Tibial nerve (tissue), 4 donors: ENCODE measurements around the gene CAPN15. TPM values are rescaled to one million over a fixed set of nuclear protein-coding genes. Genes with fewer than 3 reads are reported as not detected.

Experiments used
- DNase-seq, 2 donors: peaks; one replicate each; pipeline ENCODE4 v3.0.0-alpha.2; 2019; ENCODE audit warnings: low spot score in 2 of 2
- H3K27ac ChIP-seq, 4 donors: fragments of 200-600 bp; sonication (generic) in 3 of 4; one replicate each; pipeline ENCODE4 v1.5.1; 2017 to 2019; ENCODE audit warnings: mild to moderate bottlenecking in 1 of 4
- H3K27me3 ChIP-seq, 2 donors: fragments of 200-600 bp; sonication (generic) in 1 of 2; one replicate each; pipeline versions ENCODE4 v1.5.1 to v1.6.0; 2017 to 2019
- H3K36me3 ChIP-seq, 3 donors: fragments of 200-600 bp; sonication (generic); one replicate each; pipeline ENCODE4 v1.5.1; 2018 to 2019
- H3K4me1 ChIP-seq, 4 donors: fragments of 200-600 bp; sonication (generic) in 3 of 4; one replicate each; pipeline ENCODE4 v1.5.1; 2017 to 2019
- H3K4me3 ChIP-seq, 4 donors: fragments of 200-600 bp; sonication (generic) in 3 of 4; one replicate each; pipeline ENCODE4 v1.5.1; 2017 to 2019; ENCODE audit warnings: mild to moderate bottlenecking in 1 of 4, moderate library complexity in 1 of 4
- H3K9me3 ChIP-seq, 4 donors: fragments of 200-600 bp; sonication (generic) in 3 of 4; one replicate each; pipeline ENCODE4 v1.5.1; 2017 to 2019
- EP300 ChIP-seq, 2 donors: sonication (generic); formaldehyde crosslinking; IDR thresholded peaks; one replicate each; pipeline ENCODE4 v1.6.1; 2017; ENCODE audit warnings: antibody characterized with exemption in 2 of 2, mild to moderate bottlenecking in 1 of 2
- POLR2A ChIP-seq, 2 donors: fragments of 450-650 bp; IDR thresholded peaks; one replicate each; pipeline ENCODE4 v1.6.1; 2017; ENCODE audit warnings: antibody characterized with exemption in 2 of 2, mild to moderate bottlenecking in 2 of 2, moderate library complexity in 2 of 2
- WGBS, 2 donors: methylation state at CpG; one replicate each; pipeline ENCODE4 v1.1.5; 2018; 5-methylcytosine and 5-hydroxymethylcytosine counted together
- small RNA-seq: library from RNA; depleted of rRNA; stranded (forward); fragments of <200 nt; gene quantifications from one replicate; pipeline ENCODE3, GENCODE V24; 2016
- total RNA-seq, 4 donors: library from RNA; depleted of rRNA; stranded (reverse); fragments of >200 nt; gene quantifications; one replicate each; pipeline ENCODE4 v1.1.0, GENCODE V29; 2016
- TF ChIP-seq, protein P1 (sequence below), 5 experiments: fragments of 200-600 bp in 3 of 5; fragments of 450-650 bp in 2 of 5; sonication (generic) in 3 of 5; IDR thresholded peaks; one replicate each; pipeline ENCODE4 v1.5.1; 2016 to 2019; ENCODE audit warnings: antibody characterized with exemption in 5 of 5, mild to moderate bottlenecking in 3 of 5, moderate library complexity in 2 of 5

Gene CAPN15
- total RNA-seq, 4 donors from 2014 or later: 19.0 to 91.5 (median 52.5) TPM

DNA sequence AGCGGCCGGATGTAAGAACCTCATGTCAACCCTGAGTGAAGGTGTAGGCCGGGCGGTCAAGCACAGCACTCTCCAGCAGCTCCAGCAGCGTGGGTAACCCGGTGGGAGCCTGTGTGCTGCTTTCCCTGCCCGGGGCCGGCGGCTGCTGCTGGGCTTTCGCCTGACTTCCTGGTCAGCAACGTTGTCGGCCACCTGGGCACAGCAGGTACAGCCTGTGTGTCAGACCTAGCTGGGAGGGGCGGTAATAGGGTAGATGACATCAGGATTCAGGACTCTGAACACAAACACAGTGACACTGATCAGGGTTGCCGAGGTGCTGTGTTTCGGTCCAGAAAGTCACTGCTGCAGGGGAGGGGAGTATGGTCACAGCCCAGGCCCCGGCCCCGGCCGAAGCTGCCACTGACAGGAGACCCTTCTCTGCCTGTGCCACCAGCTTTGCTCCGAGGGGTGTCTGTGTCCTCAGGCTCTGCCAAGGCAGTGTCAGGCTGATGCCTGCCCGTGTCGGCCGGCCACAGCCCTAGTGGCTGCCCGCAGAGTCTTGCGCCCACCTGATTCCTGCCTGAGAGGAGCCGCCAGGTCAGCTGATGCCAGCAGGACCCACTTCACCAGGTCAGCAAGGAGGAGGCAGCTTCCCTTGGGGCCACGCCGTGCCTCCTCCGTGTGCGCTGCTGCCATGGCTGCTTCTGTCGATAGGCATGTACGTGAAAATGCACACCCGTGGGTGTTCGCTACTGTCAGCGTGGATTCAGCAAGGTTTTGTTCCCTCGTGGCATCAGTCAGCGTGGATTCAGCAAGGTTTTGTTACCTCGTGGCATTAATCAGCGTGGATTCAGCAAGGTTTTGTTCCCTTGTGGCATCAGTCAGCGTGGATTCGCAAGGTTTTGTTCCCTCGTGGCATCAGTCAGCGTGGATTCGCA is 71.6 kb downstream of the CAPN15 start:
- 95 to 97% methylated on average over 36 to 41 of the region's 43 CpGs for WGBS, 2 donors
- no peak for DNase-seq
- TF ChIP-seq EP300 (IDR thresholded peaks at IDR 0.05): no peak
- TF ChIP-seq, protein P1, sequence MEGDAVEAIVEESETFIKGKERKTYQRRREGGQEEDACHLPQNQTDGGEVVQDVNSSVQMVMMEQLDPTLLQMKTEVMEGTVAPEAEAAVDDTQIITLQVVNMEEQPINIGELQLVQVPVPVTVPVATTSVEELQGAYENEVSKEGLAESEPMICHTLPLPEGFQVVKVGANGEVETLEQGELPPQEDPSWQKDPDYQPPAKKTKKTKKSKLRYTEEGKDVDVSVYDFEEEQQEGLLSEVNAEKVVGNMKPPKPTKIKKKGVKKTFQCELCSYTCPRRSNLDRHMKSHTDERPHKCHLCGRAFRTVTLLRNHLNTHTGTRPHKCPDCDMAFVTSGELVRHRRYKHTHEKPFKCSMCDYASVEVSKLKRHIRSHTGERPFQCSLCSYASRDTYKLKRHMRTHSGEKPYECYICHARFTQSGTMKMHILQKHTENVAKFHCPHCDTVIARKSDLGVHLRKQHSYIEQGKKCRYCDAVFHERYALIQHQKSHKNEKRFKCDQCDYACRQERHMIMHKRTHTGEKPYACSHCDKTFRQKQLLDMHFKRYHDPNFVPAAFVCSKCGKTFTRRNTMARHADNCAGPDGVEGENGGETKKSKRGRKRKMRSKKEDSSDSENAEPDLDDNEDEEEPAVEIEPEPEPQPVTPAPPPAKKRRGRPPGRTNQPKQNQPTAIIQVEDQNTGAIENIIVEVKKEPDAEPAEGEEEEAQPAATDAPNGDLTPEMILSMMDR (IDR thresholded peaks at IDR 0.05): no peak
- TF ChIP-seq POLR2A (IDR thresholded peaks at IDR 0.05): no peak

DNA sequence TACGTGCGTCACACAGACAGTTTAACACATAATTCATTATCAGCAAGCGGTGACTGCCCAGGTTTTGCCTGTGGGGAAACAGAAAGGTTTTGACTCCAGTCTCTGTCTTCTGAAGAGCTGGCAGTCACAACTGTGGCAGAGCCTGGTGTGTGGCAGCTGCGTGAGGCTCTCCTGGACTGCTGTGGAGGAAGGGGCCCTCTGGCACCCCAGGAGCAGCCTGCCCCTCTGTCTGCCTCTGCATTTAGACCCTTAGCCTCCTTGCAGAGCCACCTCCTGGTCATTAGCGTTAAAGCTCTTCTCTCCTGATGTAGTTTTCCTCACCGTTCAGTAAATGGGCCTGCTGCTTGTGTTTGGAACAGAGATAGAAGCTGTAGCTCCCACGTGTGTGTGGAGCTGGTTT is 73.3 kb downstream of the CAPN15 start:
- no peak overlapping the region for H3K27ac ChIP-seq
- no peaks in the 10 kb centered on the region for H3K27me3 ChIP-seq
- DNase-seq: no peak
- TF ChIP-seq POLR2A (IDR thresholded peaks at IDR 0.05): no peak
- no peaks in the 10 kb centered on the region for H3K4me1 ChIP-seq
- WGBS, 2 donors: 54 to 61% methylated on average over 7 of the region's 7 CpGs
- no peak overlapping the region for H3K4me3 ChIP-seq
- peaks cover 0 to 34% (median 4%) of the 10 kb centered on the region in 3 donors for H3K36me3 ChIP-seq
- H3K9me3 ChIP-seq: no peaks in the 10 kb centered on the region

More for the DNA sequence above, 71.6 kb downstream of the CAPN15 start:
- H3K4me3 ChIP-seq: no peak overlapping the region
- H3K27ac ChIP-seq: no peak overlapping the region
- peaks cover 0 to 13% (median 0%) of the 10 kb centered on the region in 4 donors for H3K4me1 ChIP-seq
- H3K36me3 ChIP-seq: peaks cover 0 to 41% (median 4%) of the 10 kb centered on the region in 3 donors
- H3K27me3 ChIP-seq: no peaks in the 10 kb centered on the region
- no peaks in the 10 kb centered on the region for H3K9me3 ChIP-seq

DNA sequence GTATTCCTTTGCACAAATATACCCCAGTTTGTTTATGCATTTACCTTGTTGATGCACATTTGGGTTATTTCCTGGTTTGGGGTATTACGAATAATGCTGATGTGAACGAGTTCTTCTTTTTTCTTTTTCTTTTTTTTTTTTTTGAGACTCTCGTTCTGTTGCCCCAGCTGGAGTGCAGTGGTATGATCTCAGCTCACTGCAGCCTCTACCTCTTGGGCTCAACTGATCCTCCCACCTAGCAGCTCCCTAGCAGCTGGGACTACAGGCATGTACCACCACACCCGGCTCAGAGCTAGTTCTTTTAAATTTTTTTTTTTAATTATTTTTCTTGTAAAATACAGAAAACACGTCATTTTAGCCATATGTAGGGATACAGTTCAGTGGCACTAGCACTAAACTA is 76.4 kb downstream of the CAPN15 start:
- TF ChIP-seq EP300 (IDR thresholded peaks at IDR 0.05): no peak
- TF ChIP-seq POLR2A (IDR thresholded peaks at IDR 0.05): no peak
- TF ChIP-seq, protein P1 (IDR thresholded peaks at IDR 0.05): no peak
- no peak for DNase-seq
- Histone ChIP-seq H3K36me3 (peaks cover 0 to 16% (median 4%) of the 10 kb centered on the region in 3 donors), H3K9me3 (no peaks in the 10 kb centered on the region), H3K27ac (no peak overlapping the region), H3K27me3 (no peaks in the 10 kb centered on the region), H3K4me3 (no peak overlapping the region), H3K4me1 (peaks cover 0 to 2% (median 0%) of the 10 kb centered on the region in 4 donors)
- WGBS, 2 donors: 75 to 77% methylated on average over 5 of the region's 5 CpGs

Small RNAs within 50 kb of the gene (small RNA-seq; reads per million reads assigned to genes)
- gene MIR3176: 0.47 reads per million
- gene MIR5587: not detected
- not detected for gene Z98883.1

Other genes with a start within 250 kb of the CAPN15 start
- not detected for gene ARHGDIG, start 247.1 kb upstream of the CAPN15 start, total RNA-seq
- 1 to 10 TPM; 3.3 to 8.8 (median 3.7) TPM for gene PDIA2, start 244.5 kb upstream of the CAPN15 start, total RNA-seq
- gene AXIN1, start 175.0 kb upstream of the CAPN15 start, total RNA-seq: 10 to 100 TPM; 23.4 to 37.1 (median 25.0) TPM
- 10 to 100 TPM; 45.1 to 79.5 (median 65.3) TPM for gene MRPL28, start 157.2 kb upstream of the CAPN15 start, total RNA-seq
- gene PGAP6, start 145.7 kb upstream of the CAPN15 start, total RNA-seq: 10 to 100 TPM; 22.7 to 69.3 (median 36.7) TPM
- gene NME4, start 130.5 kb upstream of the CAPN15 start, total RNA-seq: 10 to 100 TPM; 26.7 to 99.6 (median 47.8) TPM
- gene DECR2, start 125.8 kb upstream of the CAPN15 start, total RNA-seq: 10 to 100 TPM; 20.3 to 68.4 (median 33.6) TPM
- 100 to 1,000 TPM in 1 of 4 donors, 10 to 100 TPM in 3; 30.2 to 128 (median 54.6) TPM for gene RAB11FIP3, start 102.1 kb upstream of the CAPN15 start, total RNA-seq
- gene PRR35, start 32.7 kb downstream of the CAPN15 start, total RNA-seq: not detected
- gene NHLRC4, start 39.3 kb downstream of the CAPN15 start, total RNA-seq: 1 to 10 TPM in 3 of 4 donors, under 1 TPM in 1; 0.98 to 5.2 (median 1.9) TPM
- gene PIGQ, start 42.3 kb downstream of the CAPN15 start, total RNA-seq: 10 to 100 TPM; 49.2 to 89.6 (median 71.8) TPM
- gene RAB40C, start 62.4 kb downstream of the CAPN15 start, total RNA-seq: 10 to 100 TPM; 21.1 to 30.6 (median 27.5) TPM
- gene WFIKKN1, start 103.3 kb downstream of the CAPN15 start, total RNA-seq: 1 to 10 TPM in 3 of 4 donors, under 1 TPM in 1; 0.66 to 3.9 (median 1.8) TPM
- 100 to 1,000 TPM; 147 to 204 (median 176) TPM for gene METTL26, start 108.6 kb downstream of the CAPN15 start, total RNA-seq
- 10 to 100 TPM; 20.8 to 37.7 (median 32.4) TPM for gene MCRIP2, start 114.1 kb downstream of the CAPN15 start, total RNA-seq
- gene WDR90, start 121.7 kb downstream of the CAPN15 start, total RNA-seq: 10 to 100 TPM; 26.9 to 83.7 (median 54.1) TPM
- gene RHOT2, start 140.4 kb downstream of the CAPN15 start, total RNA-seq: 100 to 1,000 TPM in 3 of 4 donors, 10 to 100 TPM in 1; 68.6 to 188 (median 106) TPM
- 1 to 10 TPM in 3 of 4 donors, under 1 TPM in 1; 0.90 to 3.5 (median 1.9) TPM for gene RHBDL1, start 148.0 kb downstream of the CAPN15 start, total RNA-seq
- gene STUB1, start 152.7 kb downstream of the CAPN15 start, total RNA-seq: 100 to 1,000 TPM; 152 to 213 (median 186) TPM
- gene JMJD8, start 156.6 kb downstream of the CAPN15 start, total RNA-seq: 100 to 1,000 TPM in 2 of 4 donors, 10 to 100 TPM in 2; 83.1 to 119 (median 101) TPM
- 10 to 100 TPM; 13.1 to 18.2 (median 15.8) TPM for gene WDR24, start 162.7 kb downstream of the CAPN15 start, total RNA-seq
- 1 to 10 TPM; 1.5 to 5.7 (median 3.5) TPM for gene FBXL16, start 178.1 kb downstream of the CAPN15 start, total RNA-seq
- 100 to 1,000 TPM in 3 of 4 donors, 10 to 100 TPM in 1; 78.8 to 131 (median 108) TPM for gene METRN, start 187.4 kb downstream of the CAPN15 start, total RNA-seq
- gene ANTKMT, start 193.4 kb downstream of the CAPN15 start, total RNA-seq: 10 to 100 TPM; 43.7 to 98.7 (median 78.6) TPM
- 1 to 10 TPM in 2 of 4 donors, under 1 TPM in 2; 0.63 to 7.5 (median 3.0) TPM for gene CCDC78, start 198.7 kb downstream of the CAPN15 start, total RNA-seq
- 10 to 100 TPM in 1 of 4 donors, 1 to 10 TPM in 3; 3.5 to 18.0 (median 6.3) TPM for gene HAGHL, start 199.4 kb downstream of the CAPN15 start, total RNA-seq
- gene CIAO3, start 213.3 kb downstream of the CAPN15 start, total RNA-seq: 10 to 100 TPM; 39.8 to 53.2 (median 45.6) TPM
- 1 to 10 TPM in 1 of 4 donors, not detected in 3; 1.5 TPM for gene MSLN, start 233.0 kb downstream of the CAPN15 start, total RNA-seq